Heart right ventricle (tissue), 16 donors: ENCODE results near the gene JUP. TPM values are rescaled to one million over a fixed set of nuclear protein-coding genes. Genes with fewer than 3 reads are reported as not detected.

Experiments used
- ATAC-seq, 8 donors: fragments of 200-7000 bp; cut with Tn5 transposase; one replicate each; pipeline ENCODE4 v1.9.1; 2020; ENCODE audit warnings: mild to moderate bottlenecking in 8 of 8, moderate library complexity in 8 of 8, moderate number of reproducible peaks in 1 of 8
- DNase-seq, 2 donors: peaks; one replicate each; pipeline ENCODE4 v3.0.0-alpha.2; 2020
- H3K27ac ChIP-seq, 10 donors: fragments of 200-600 bp; sonication (generic) in 2 of 10; one replicate each; pipeline versions ENCODE4 v1.5.0 to v1.8.0; 2020 to 2022; ENCODE audit warnings: mild to moderate bottlenecking in 3 of 10
- H3K27me3 ChIP-seq, 7 donors: fragments of 200-600 bp; one replicate each; pipeline ENCODE4 v1.8.0; 2021 to 2022; ENCODE audit warnings: mild to moderate bottlenecking in 2 of 7
- H3K36me3 ChIP-seq, 9 donors: fragments of 200-600 bp; sonication (generic) in 1 of 9; one replicate each; pipeline versions ENCODE4 v1.5.0 to v1.8.0; 2020 to 2022; ENCODE audit warnings: mild to moderate bottlenecking in 2 of 9
- H3K4me1 ChIP-seq, 9 donors: fragments of 200-600 bp; sonication (generic) in 1 of 9; one replicate each; pipeline versions ENCODE4 v1.5.0 to v1.8.0; 2020 to 2022; ENCODE audit warnings: mild to moderate bottlenecking in 4 of 9
- H3K4me3 ChIP-seq, 10 donors: fragments of 200-600 bp; sonication (generic) in 2 of 10; one replicate each; pipeline versions ENCODE4 v1.5.0 to v1.8.0; 2020 to 2022; ENCODE audit warnings: mild to moderate bottlenecking in 7 of 10, moderate library complexity in 2 of 10
- H3K9me3 ChIP-seq, 11 donors: fragments of 200-600 bp in 10 of 11; sonication (generic) in 2 of 11; one replicate each; pipeline versions ENCODE4 v1.5.0 to v1.8.0; 2013 to 2022; ENCODE audit warnings: mild to moderate bottlenecking in 2 of 11, control low read depth in 1 of 11, moderate library complexity in 1 of 11
- WGBS, 2 donors: extraction: QIAGEN DNeasy Blood & Tissue Kit; methylation state at CpG; one replicate each; pipeline ENCODE4 v1.1.7; 2013; ENCODE audit warnings: inconsistent platforms in 1 of 2; 5-methylcytosine and 5-hydroxymethylcytosine counted together
- intact Hi-C, 10 donors: fragments of 100-400 bp; cut with DNase I; formaldehyde crosslinking; loops; one replicate each; pipeline versions ENCODE4 v1.11.1 to v1.14.2; 2022
- polyA plus RNA-seq, 2 donors: library from polyadenylated mRNA; stranded (reverse); fragments of 200-250 nt; gene quantifications; one replicate each; pipeline ENCODE4 v1.2.3, GENCODE V29; 2013
- total RNA-seq, 10 donors: library from RNA; stranded (reverse); fragmentation: NEBNext Ultra II Directional in 3 of 10; extraction: Animal tissue kit (Norgen Biotek cat#: 25700) in 3 of 10; gene quantifications; one replicate each; pipeline versions ENCODE4 v1.2.1 to v1.2.4, GENCODE V29; 2021 to 2023
- TF ChIP-seq, protein P1 (sequence below), 9 donors: fragments of 200-600 bp; sonication (generic) in 2 of 9; IDR thresholded peaks; one replicate each; pipeline versions ENCODE4 v1.5.0 to v1.8.0; 2021 to 2022; ENCODE audit warnings: antibody characterized with exemption in 9 of 9, mild to moderate bottlenecking in 5 of 9, moderate library complexity in 1 of 9
- donor health status: Arrhythmogenic right ventricular cardiomyopathy.
- donor health status: ischemic (EF 13 %, LVEDD 7.1; RV severe dilation, severe dysfunction).
- donor health status: healthy with polysubstance abuse.
- donor health status: DM: no; HTN: yes; CAD: no.
- donor health status: DM: no; HTN: no; CAD: no.
- donor health status: ischemic (EF 25% LVEDD 6.9; RV normal size, moderate dysfunction).
- donor health status: ischemic (EF 25% LVEDD 5.7; RV mildly dilated, moderate dysfunction).
- donor health status: healthy.
- donor health status: DM: yes; HTN: yes; CAD: no.
- donor health status: Ischemic cardiomyopathy.
- donor health status: ischemic (EF 35%, LVEDD 5.7; RV mildly dilated, moderate dysfunction).
- donor health status: nonischemic (EF 11% LVEDD 7.7; RV severe dilation, severe dysfunction).
- donor health status: DM: yes; HTN: yes; CAD: no.
- donor health status: PGD.
- donor health status: ischemic (EF 29% LVEDD 5.4; RV normal size, mild dysfunction).
- donor health status: nonischemic (EF 23%, LVEDD 6.1; RV moderate dilation, normal function).

JUP gene
- total and polyA plus RNA-seq, 12 donors = 80.2 to 217 (median 154) TPM

- TF ChIP-seq, protein P1, sequence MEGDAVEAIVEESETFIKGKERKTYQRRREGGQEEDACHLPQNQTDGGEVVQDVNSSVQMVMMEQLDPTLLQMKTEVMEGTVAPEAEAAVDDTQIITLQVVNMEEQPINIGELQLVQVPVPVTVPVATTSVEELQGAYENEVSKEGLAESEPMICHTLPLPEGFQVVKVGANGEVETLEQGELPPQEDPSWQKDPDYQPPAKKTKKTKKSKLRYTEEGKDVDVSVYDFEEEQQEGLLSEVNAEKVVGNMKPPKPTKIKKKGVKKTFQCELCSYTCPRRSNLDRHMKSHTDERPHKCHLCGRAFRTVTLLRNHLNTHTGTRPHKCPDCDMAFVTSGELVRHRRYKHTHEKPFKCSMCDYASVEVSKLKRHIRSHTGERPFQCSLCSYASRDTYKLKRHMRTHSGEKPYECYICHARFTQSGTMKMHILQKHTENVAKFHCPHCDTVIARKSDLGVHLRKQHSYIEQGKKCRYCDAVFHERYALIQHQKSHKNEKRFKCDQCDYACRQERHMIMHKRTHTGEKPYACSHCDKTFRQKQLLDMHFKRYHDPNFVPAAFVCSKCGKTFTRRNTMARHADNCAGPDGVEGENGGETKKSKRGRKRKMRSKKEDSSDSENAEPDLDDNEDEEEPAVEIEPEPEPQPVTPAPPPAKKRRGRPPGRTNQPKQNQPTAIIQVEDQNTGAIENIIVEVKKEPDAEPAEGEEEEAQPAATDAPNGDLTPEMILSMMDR (IDR thresholded peaks at IDR 0.05) = no peak
- no peaks in the 10 kb centered on the region for H3K9me3 ChIP-seq
- no peak overlapping the region for H3K27ac ChIP-seq
- H3K36me3 ChIP-seq = no peaks in the 10 kb centered on the region
- intact Hi-C loops = no loop called here
- DNase-seq (no peak), ATAC-seq (no peak)
- peaks cover 0 to 12% (median 12%) of the 10 kb centered on the region in 7 donors for H3K27me3 ChIP-seq
- no peak overlapping the region for H3K4me3 ChIP-seq
- WGBS, 2 donors = 85 to 87% methylated on average over 9 of the region's 9 CpGs
- peaks cover 0 to 8% (median 3%) of the 10 kb centered on the region in 9 donors for H3K4me1 ChIP-seq
Observed at GRCh38 chr17:41741709-41742108, 44.8 kb downstream of the JUP start.

GRCh38 chr17:41740506-41740905 is 46.0 kb downstream of the JUP start:
- intact Hi-C loops = no loop called here
- H3K27me3 ChIP-seq = peaks cover 4 to 24% (median 24%) of the 10 kb centered on the region in 7 donors
- WGBS, 2 donors = 92 to 97% methylated on average over 5 of the region's 5 CpGs

GRCh38 chr17:41739661-41740352 is 46.7 kb downstream of the JUP start:
- DNase-seq = no peak
- Histone ChIP-seq H3K4me3 (no peak overlapping the region), H3K27ac (no peak overlapping the region), H3K4me1 (peaks cover 0 to 14% (median 8%) of the 10 kb centered on the region in 9 donors), H3K27me3 (peaks cover 11 to 31% (median 31%) of the 10 kb centered on the region in 7 donors), H3K9me3 (no peaks in the 10 kb centered on the region), H3K36me3 (no peaks in the 10 kb centered on the region)
- no peak for ATAC-seq
- intact Hi-C loops = loop anchor here in 5 of 10 donors (2.0 to 10.0 kb wide), 2 partner anchors 61 to 225 kb away; partner anchors contain the start of gene CNP (in 1 of the 5)
- WGBS, 2 donors = 66 to 80% methylated on average over 9 of the region's 9 CpGs
- TF ChIP-seq, protein P1 (IDR thresholded peaks at IDR 0.05) = no peak

More at GRCh38 chr17:41740506-41740905, 46.0 kb downstream of the JUP start:
- no peak for DNase-seq
- Histone ChIP-seq H3K36me3 (no peaks in the 10 kb centered on the region), H3K9me3 (no peaks in the 10 kb centered on the region), H3K4me3 (no peak overlapping the region), H3K27ac (no peak overlapping the region), H3K4me1 (peaks cover 0 to 8% (median 3%) of the 10 kb centered on the region in 9 donors)
- ATAC-seq = no peak
- TF ChIP-seq, protein P1 (IDR thresholded peaks at IDR 0.05) = no peak

GRCh38 chr17:41738801-41739112 is 47.8 kb downstream of the JUP start:
- intact Hi-C loops = loop anchor here (1.0 to 10.0 kb wide), 3 partner anchors 62 to 226 kb away; partner anchors contain the start of gene CNP (in 1 of the 10)
- Histone ChIP-seq H3K27me3 (peaks cover 19 to 42% (median 41%) of the 10 kb centered on the region in 7 donors), H3K4me1 (peaks cover 7 to 24% (median 19%) of the 10 kb centered on the region in 9 donors), H3K27ac (no peak overlapping the region), H3K4me3 (no peak overlapping the region), H3K36me3 (no peaks in the 10 kb centered on the region), H3K9me3 (no peaks in the 10 kb centered on the region)
- WGBS, 2 donors = 96 to 99% methylated on average over 5 of the region's 5 CpGs
- TF ChIP-seq, protein P1 (IDR thresholded peaks at IDR 0.05) = no peak
- ATAC-seq (no peak), DNase-seq (no peak)
